ENCODE data around the gene DHX58. TPM values are rescaled to one million over a fixed set of nuclear protein-coding genes. Genes with fewer than 3 reads are reported as not detected.

The DHX58 gene
- total and polyA plus RNA-seq, 2 of the 4 experiments (the other 2 are of a cell fraction): 1.1 to 2.8 TPM

DNA sequence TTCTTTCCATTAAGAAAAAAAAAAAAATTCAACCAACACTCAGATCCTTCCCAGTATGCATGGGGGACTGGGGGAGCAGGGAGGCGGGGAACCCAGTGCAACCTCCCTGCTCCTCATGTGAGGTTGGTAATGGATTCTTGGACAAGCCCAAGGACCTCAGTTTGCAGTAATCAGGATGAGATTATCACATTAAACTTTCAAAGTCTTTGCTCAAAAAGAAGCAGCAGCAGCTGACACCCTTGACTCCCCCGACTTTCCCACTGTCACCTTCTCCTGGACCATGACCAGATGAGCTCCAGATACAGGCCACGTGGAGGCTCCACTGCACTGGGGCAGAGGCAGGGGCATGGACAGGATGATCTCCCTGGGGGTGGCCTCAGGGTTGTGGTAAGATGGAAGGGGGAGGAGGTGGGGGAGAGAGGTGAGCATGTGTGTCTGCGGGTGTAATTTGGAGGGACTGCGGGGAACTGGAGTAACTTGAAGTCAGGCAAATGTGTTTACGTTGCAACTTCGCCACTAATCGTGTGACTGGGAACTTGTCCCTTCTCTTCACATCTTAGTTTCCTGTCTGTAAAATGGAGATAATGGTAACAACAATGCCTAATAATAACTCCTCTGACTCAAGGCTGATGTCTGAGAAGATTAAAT lies 34.0 kb downstream of the DHX58 start:
- Histone ChIP-seq H3K9ac (ENCODE audit: low read depth, low read length) (no peak overlapping the region), H3K23ac (ENCODE audit: low read depth, low read length) (no peak overlapping the region), H3K4ac (ENCODE audit: low read depth, low read length) (no peak overlapping the region), H4K20me1 (ENCODE audit: insufficient read depth, low read length) (no peaks in the 10 kb centered on the region), H3K36me3 (ENCODE audit: control insufficient read depth, insufficient read depth, low read length) (no peaks in the 10 kb centered on the region), H3K56ac (ENCODE audit: extremely low read depth, insufficient read depth, low read length) (no peak overlapping the region), H4K8ac (ENCODE audit: low read depth in 2 of 2, low read length in 2 of 2) (no peak overlapping the region), H4K5ac (ENCODE audit: low read depth, low read length) (no peak overlapping the region), H3K4me3 (ENCODE audit: insufficient read depth, low read depth, low read length) (no peak overlapping the region), H3K4me1 (ENCODE audit: control insufficient read depth, insufficient read depth, low read length) (no peaks in the 10 kb centered on the region), H3K14ac (replicated peaks; ENCODE audit: low read depth, low read length) (no peak overlapping the region), H3K9me1 (ENCODE audit: insufficient read depth, low read length) (no peaks in the 10 kb centered on the region), H3K27ac (ENCODE audit: insufficient read depth, low read length) (no peak overlapping the region), H2BK120ac (ENCODE audit: low read depth, low read length) (no peak overlapping the region), H2BK15ac (ENCODE audit: low read depth, low read length) (no peak overlapping the region), H2AFZ (replicated peaks; ENCODE audit: low read length, poor library complexity) (no peak overlapping the region), H4K91ac (ENCODE audit: insufficient read depth, low read depth, low read length) (no peak overlapping the region), H3K18ac (ENCODE audit: low read depth, low read length) (no peak overlapping the region), H3K79me1 (ENCODE audit: low read depth in 1 of 2, low read length in 2 of 2) (no peaks in the 10 kb centered on the region), H2AK9ac (replicated peaks; ENCODE audit: low read depth, low read length, poor library complexity) (no peak overlapping the region), H3K27me3 (ENCODE audit: control insufficient read depth, insufficient read depth, low read length) (peaks cover 53% of the 10 kb centered on the region), H3K9me3 (ENCODE audit: control insufficient read depth, insufficient read depth, low read length) (no peaks in the 10 kb centered on the region), H3K4me2 (ENCODE audit: low read depth, low read length) (no peak overlapping the region), H2BK5ac (ENCODE audit: low read depth, low read length, poor library complexity, severe bottlenecking) (no peak overlapping the region), H2AK5ac (ENCODE audit: low read depth, low read length) (no peak overlapping the region), H2BK20ac (ENCODE audit: low read depth, low read length) (no peak overlapping the region)
- in situ Hi-C loops (cut with MboI; ENCODE audit: low sequenced_read_pairs): no loop called here
- no CpG with 5 or more reads among the region's 8 CpGs for WGBS, 2 experiments (ENCODE audit: extremely low coverage in 2 of 2, insufficient read length in 1 of 2)
- no peak for ATAC-seq (ENCODE audit: low read depth)
- intact Hi-C loops (cut with micrococcal nuclease): no loop called here
- ChIA-PET POLR2A (ENCODE audit: unreplicated experiment) (no interaction called here), CTCF (no interaction called here)
- dilution Hi-C loops (cut with HindIII; ENCODE audit: low sequenced_read_pairs, unreplicated experiment): no loop called here
- no peak for DNase-seq
- TF ChIP-seq CHD1 (IDR thresholded peaks at IDR 0.05; ENCODE audit: low read depth, low read length) (no peak), POLR2A (IDR thresholded peaks at IDR 0.05; ENCODE audit: low read depth, low read length) (no peak), CEBPB (IDR thresholded peaks at IDR 0.05; ENCODE audit: low read depth, low read length) (no peak), MXI1 (IDR thresholded peaks at IDR 0.05; ENCODE audit: borderline replicate concordance, low read depth, low read length) (no peak), NFE2L2 (IDR thresholded peaks at IDR 0.05; ENCODE audit: low read depth, low read length) (no peak), FOS (IDR thresholded peaks at IDR 0.05; ENCODE audit: low read depth, low read length) (no peak), ELK1 (IDR thresholded peaks at IDR 0.05; ENCODE audit: borderline replicate concordance, low read depth, low read length) (no peak), RAD21 (IDR thresholded peaks at IDR 0.05; ENCODE audit: low read length) (no peak), SMC3 (IDR thresholded peaks at IDR 0.05; ENCODE audit: low read depth, low read length) (no peak), MAZ (IDR thresholded peaks at IDR 0.05; ENCODE audit: borderline replicate concordance, low read depth, low read length) (no peak), USF2 (IDR thresholded peaks at IDR 0.05; ENCODE audit: low read depth, low read length) (no peak), BHLHE40 (IDR thresholded peaks at IDR 0.05; ENCODE audit: low read depth, low read length) (no peak), RFX5 (IDR thresholded peaks at IDR 0.05; ENCODE audit: low read depth, low read length) (no peak), MAFK (IDR thresholded peaks at IDR 0.05; ENCODE audit: low read depth, low read length) (no peak), RCOR1 (IDR thresholded peaks at IDR 0.05; ENCODE audit: insufficient replicate concordance, low read length) (no peak)
- TF ChIP-seq, protein P1, sequence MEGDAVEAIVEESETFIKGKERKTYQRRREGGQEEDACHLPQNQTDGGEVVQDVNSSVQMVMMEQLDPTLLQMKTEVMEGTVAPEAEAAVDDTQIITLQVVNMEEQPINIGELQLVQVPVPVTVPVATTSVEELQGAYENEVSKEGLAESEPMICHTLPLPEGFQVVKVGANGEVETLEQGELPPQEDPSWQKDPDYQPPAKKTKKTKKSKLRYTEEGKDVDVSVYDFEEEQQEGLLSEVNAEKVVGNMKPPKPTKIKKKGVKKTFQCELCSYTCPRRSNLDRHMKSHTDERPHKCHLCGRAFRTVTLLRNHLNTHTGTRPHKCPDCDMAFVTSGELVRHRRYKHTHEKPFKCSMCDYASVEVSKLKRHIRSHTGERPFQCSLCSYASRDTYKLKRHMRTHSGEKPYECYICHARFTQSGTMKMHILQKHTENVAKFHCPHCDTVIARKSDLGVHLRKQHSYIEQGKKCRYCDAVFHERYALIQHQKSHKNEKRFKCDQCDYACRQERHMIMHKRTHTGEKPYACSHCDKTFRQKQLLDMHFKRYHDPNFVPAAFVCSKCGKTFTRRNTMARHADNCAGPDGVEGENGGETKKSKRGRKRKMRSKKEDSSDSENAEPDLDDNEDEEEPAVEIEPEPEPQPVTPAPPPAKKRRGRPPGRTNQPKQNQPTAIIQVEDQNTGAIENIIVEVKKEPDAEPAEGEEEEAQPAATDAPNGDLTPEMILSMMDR (conservative IDR thresholded peaks at IDR 0.05; ENCODE audit: low read depth, low read length): no peak
- BruUV-seq (replicated peaks): no TSS peak
